Amniotic epithelial cell (primary cell): ENCODE results near the gene SYT17.
"Not testable (repeated sequence)": the region's sequence is repeated elsewhere in the genome, so short reads cannot be mapped to it uniquely, and the experiment has no call there.

Experiments used
- DNase-seq: peaks from one replicate; pipeline ENCODE4 v3.0.0-alpha.2; 2010; ENCODE audit warnings: low read depth

Gene SYT17

GRCh38 chr16:19173649-19174383 is 5.8 kb downstream of the SYT17 start:
- DNase-seq = no peak

- DNase-seq = no peak
Measured at GRCh38 chr16:19174478-19174877, 6.4 kb downstream of the SYT17 start.

GRCh38 chr16:19175492-19176262 is 7.6 kb downstream of the SYT17 start:
- DNase-seq = peak; percentile 64

GRCh38 chr16:19177111-19177739 is 9.2 kb downstream of the SYT17 start:
- DNase-seq = no peak

- DNase-seq = peak; percentile 35
Measured at GRCh38 chr16:19179546-19180490, 11.8 kb downstream of the SYT17 start.

- no peak for DNase-seq
Measured at GRCh38 chr16:19180741-19181140, 12.7 kb downstream of the SYT17 start.

GRCh38 chr16:19182481-19182880 is 14.4 kb downstream of the SYT17 start:
- DNase-seq = no peak

GRCh38 chr16:19183187-19183586 is 15.1 kb downstream of the SYT17 start:
- DNase-seq = no peak

- DNase-seq = no peak
Measured at GRCh38 chr16:19184823-19185509, 16.9 kb downstream of the SYT17 start.

- DNase-seq = no peak
Measured at GRCh38 chr16:19185510-19185851, 17.4 kb downstream of the SYT17 start.

- no peak for DNase-seq
Measured at GRCh38 chr16:19186408-19186807, 18.4 kb downstream of the SYT17 start.

- DNase-seq = not testable (repeated sequence)
Measured at GRCh38 chr16:19187961-19188360, 19.9 kb downstream of the SYT17 start.

GRCh38 chr16:19188406-19188805 is 20.4 kb downstream of the SYT17 start:
- DNase-seq = no peak

- no peak for DNase-seq
Measured at GRCh38 chr16:19192865-19193264, 24.8 kb downstream of the SYT17 start.

- no peak for DNase-seq
Measured at GRCh38 chr16:19196871-19197270, 28.8 kb downstream of the SYT17 start.

GRCh38 chr16:19203374-19203966 is 35.4 kb downstream of the SYT17 start:
- DNase-seq = no peak

GRCh38 chr16:19210280-19210924 is 42.4 kb downstream of the SYT17 start:
- peak; percentile 6 for DNase-seq

GRCh38 chr16:19210968-19211367 is 42.9 kb downstream of the SYT17 start:
- no peak for DNase-seq

GRCh38 chr16:19212059-19212458 is 44.0 kb downstream of the SYT17 start:
- DNase-seq = no peak

- no peak for DNase-seq
Measured at GRCh38 chr16:19213885-19214284, 45.8 kb downstream of the SYT17 start.
